WTC11 (cell line): ENCODE measurements around the gene TNRC6C. TPM values are rescaled to one million over a fixed set of nuclear protein-coding genes. Genes with fewer than 3 reads are reported as not detected.

Source experiments
- ATAC-seq: fragments of 200-7000 bp; cut with Tn5 transposase; 2 replicates; pipeline ENCODE4 v1.10.0; 2021; ENCODE audit warnings: mild to moderate bottlenecking, moderate library complexity
- CTCF ChIA-PET: fragments of 300-600 bp; sonication (Branson Sonifier 250); formaldehyde crosslinking; loops from one replicate; lab custom pipeline; 2021; ENCODE audit warnings: antibody characterized with exemption; lab: Charles Lee
- POLR2A ChIA-PET: fragments of 350-600 bp; sonication (Branson Sonifier 250); formaldehyde crosslinking; loops from one replicate; lab custom pipeline; 2021; ENCODE audit warnings: antibody characterized with exemption; lab: Charles Lee
- DNase-seq: peaks from one replicate; pipeline ENCODE4 v3.0.0; 2021; ENCODE audit warnings: low spot score
- H3K27ac Mint-ChIP-seq: 2 replicates; pipeline ENCODE4 v1.8.0; 2021; ENCODE audit warnings: mixed read lengths
- H3K27me3 Mint-ChIP-seq: 2 replicates; pipeline ENCODE4 v1.8.0; 2021; ENCODE audit warnings: low read depth, mild to moderate bottlenecking, moderate library complexity, mixed read lengths
- H3K36me3 Mint-ChIP-seq: 2 replicates; pipeline ENCODE4 v1.8.0; 2021; ENCODE audit warnings: mixed read lengths
- H3K4me1 Mint-ChIP-seq: 2 replicates; pipeline ENCODE4 v1.8.0; 2022; ENCODE audit warnings: mixed read lengths
- H3K4me3 Mint-ChIP-seq: 2 replicates; pipeline ENCODE4 v1.8.0; 2021; ENCODE audit warnings: mild to moderate bottlenecking, moderate library complexity, mixed read lengths
- H3K9me3 Mint-ChIP-seq: 2 replicates; pipeline ENCODE4 v1.8.0; 2021; ENCODE audit warnings: mixed read lengths
- JUN ChIP-seq: sonication (generic); formaldehyde crosslinking; IDR thresholded peaks from 2 replicates; pipeline ENCODE4 v1.8.0; 2023; ENCODE audit warnings: mild to moderate bottlenecking, missing genetic modification reagents
- MAX ChIP-seq: sonication (generic); formaldehyde crosslinking; IDR thresholded peaks from 2 replicates; pipeline ENCODE4 v1.8.0; 2022; ENCODE audit warnings: mild to moderate bottlenecking, missing genetic modification reagents
- MXD4 ChIP-seq: fragments of 250-450 bp; sonication (Bioruptor Pico); IDR thresholded peaks from 2 replicates; pipeline ENCODE4 v1.8.0; 2021; ENCODE audit warnings: mild to moderate bottlenecking, moderate library complexity, borderline replicate concordance
- NFE2L1 ChIP-seq: sonication (generic); formaldehyde crosslinking; IDR thresholded peaks from 2 replicates; pipeline ENCODE4 v1.8.1; 2023; ENCODE audit warnings: missing genetic modification reagents
- TCF7 ChIP-seq: sonication (generic); formaldehyde crosslinking; IDR thresholded peaks from 2 replicates; pipeline ENCODE4 v1.8.0; 2022; ENCODE audit warnings: mild to moderate bottlenecking, low read depth, missing genetic modification reagents, moderate library complexity
- TEAD1 ChIP-seq: sonication (generic); formaldehyde crosslinking; IDR thresholded peaks from 2 replicates; pipeline ENCODE4 v1.8.0; 2022; ENCODE audit warnings: mild to moderate bottlenecking, missing genetic modification reagents
- ZNF138 ChIP-seq: sonication (generic); formaldehyde crosslinking; conservative IDR thresholded peaks from 2 replicates; pipeline ENCODE4 v1.8.1; 2022; ENCODE audit warnings: mild to moderate bottlenecking, moderate library complexity, missing genetic modification reagents
- ZNF232 ChIP-seq: sonication (generic); formaldehyde crosslinking; IDR thresholded peaks from 2 replicates; pipeline ENCODE4 v1.8.0; 2022; ENCODE audit warnings: mild to moderate bottlenecking, missing genetic modification reagents
- ZNF532 ChIP-seq: fragments of 250-450 bp; sonication (Bioruptor Pico); IDR thresholded peaks from 2 replicates; pipeline ENCODE4 v1.9.0; 2021; ENCODE audit warnings: mild to moderate bottlenecking, borderline replicate concordance
- ZNF671 ChIP-seq: fragments of 250-450 bp; sonication (Bioruptor Pico); IDR thresholded peaks from 2 replicates; pipeline ENCODE4 v1.8.0; 2021; ENCODE audit warnings: mild to moderate bottlenecking
- total RNA-seq: library from RNA; stranded (reverse); gene quantifications from 3 replicates; pipeline ENCODE4 v1.2.3, GENCODE V29; 2021
- TF ChIP-seq, protein P1 (sequence below): sonication (generic); formaldehyde crosslinking; IDR thresholded peaks from 2 replicates; pipeline ENCODE4 v1.8.1; 2022; ENCODE audit warnings: low read depth, missing genetic modification reagents, borderline replicate concordance
- TF ChIP-seq, protein P2 (sequence below): sonication (generic); formaldehyde crosslinking; IDR thresholded peaks from 2 replicates; pipeline ENCODE4 v1.8.1; 2022; ENCODE audit warnings: mild to moderate bottlenecking, moderate library complexity, missing genetic modification reagents

Gene TNRC6C
- total RNA-seq, 1 experiment from 2014 or later: 52.3 TPM

GRCh38 chr17:78039581-78039980, 81.1 kb downstream of the TNRC6C start:
- H3K27me3 Mint-ChIP-seq: no peaks in the 10 kb centered on the region
- no peak overlapping the region for H3K4me3 Mint-ChIP-seq
- no peak overlapping the region; the same call in 1 of the 2 replicates for H3K27ac Mint-ChIP-seq
- H3K36me3 Mint-ChIP-seq: peaks cover 53% of the 10 kb centered on the region
- CTCF ChIA-PET: interaction anchor here (0.6 kb wide), 1 partner anchor 45 kb away, joined by 3 read pairs; no protein-coding TSS in a partner anchor
- TF ChIP-seq, protein P1, sequence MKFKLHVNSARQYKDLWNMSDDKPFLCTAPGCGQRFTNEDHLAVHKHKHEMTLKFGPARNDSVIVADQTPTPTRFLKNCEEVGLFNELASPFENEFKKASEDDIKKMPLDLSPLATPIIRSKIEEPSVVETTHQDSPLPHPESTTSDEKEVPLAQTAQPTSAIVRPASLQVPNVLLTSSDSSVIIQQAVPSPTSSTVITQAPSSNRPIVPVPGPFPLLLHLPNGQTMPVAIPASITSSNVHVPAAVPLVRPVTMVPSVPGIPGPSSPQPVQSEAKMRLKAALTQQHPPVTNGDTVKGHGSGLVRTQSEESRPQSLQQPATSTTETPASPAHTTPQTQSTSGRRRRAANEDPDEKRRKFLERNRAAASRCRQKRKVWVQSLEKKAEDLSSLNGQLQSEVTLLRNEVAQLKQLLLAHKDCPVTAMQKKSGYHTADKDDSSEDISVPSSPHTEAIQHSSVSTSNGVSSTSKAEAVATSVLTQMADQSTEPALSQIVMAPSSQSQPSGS: no peak
- TF ChIP-seq, all 79 proteins: peak for 0
- Mint-ChIP-seq H3K9me3 (peaks cover 5% of the 10 kb centered on the region), H3K4me1 (peaks cover 5% of the 10 kb centered on the region; the same call in 1 of the 2 replicates)
- POLR2A ChIA-PET: no interaction called here
- DNase-seq (no peak), ATAC-seq (no peak)

DNA sequence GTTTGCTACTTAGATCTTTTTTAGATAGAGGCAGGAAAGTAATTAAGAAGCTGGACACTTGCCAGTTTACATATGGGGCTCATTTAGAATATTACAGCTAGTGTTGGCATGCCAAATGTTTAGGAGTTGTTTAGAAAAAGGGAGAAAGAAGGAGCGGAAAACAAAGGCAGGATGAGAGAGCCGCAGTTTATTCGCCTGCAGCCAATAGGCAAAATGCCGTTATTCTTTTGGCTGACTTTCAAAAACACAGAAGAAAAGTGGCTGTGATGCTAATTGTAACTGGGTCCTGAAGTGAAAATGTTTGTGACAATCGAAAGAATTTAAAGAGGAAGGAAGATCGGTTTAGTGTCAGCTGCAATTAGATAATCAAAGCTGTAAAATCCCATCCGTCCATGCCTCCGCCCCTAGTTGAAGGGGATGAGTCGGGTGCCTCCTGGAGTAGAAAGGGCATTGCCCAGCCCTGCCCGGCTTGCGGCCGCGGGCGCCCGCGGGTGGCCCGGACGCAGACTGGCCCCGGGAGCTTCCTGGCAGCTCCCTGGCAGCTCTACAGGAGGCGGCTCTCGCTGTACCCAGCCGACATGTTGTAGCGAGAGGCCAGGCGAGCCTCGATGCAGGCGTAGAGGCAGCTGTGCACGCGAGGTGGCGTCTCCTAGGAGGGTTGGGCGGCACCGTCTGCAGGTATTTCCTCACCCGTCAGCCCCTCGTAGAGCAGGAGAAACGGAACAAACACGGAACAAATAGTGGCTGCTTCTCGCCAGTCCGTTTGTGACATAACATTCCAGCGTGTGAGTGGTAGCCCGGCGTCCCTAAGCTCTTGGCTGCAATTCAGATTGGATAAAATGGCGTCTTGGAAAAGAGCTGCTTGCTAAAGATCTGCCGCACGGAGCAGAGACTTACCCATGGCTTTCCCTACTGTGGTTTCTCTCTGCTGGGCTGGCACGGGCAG, 82.2 kb downstream of the TNRC6C start:
- H3K9me3 Mint-ChIP-seq: peaks cover 9% of the 10 kb centered on the region
- TF ChIP-seq MAX (CRISPR knock-in tag) (no peak), TCF7 (CRISPR knock-in tag) (no peak), NFE2L1 (CRISPR knock-in tag) (no peak), ZNF232 (CRISPR knock-in tag) (no peak), ZNF671 (CRISPR knock-in tag) (no peak), JUN (CRISPR knock-in tag) (no peak), MXD4 (CRISPR knock-in tag) (no peak), ZNF532 (no peak), TEAD1 (CRISPR knock-in tag) (no peak), ZNF138 (CRISPR knock-in tag) (no peak)
- TF ChIP-seq, protein P2, sequence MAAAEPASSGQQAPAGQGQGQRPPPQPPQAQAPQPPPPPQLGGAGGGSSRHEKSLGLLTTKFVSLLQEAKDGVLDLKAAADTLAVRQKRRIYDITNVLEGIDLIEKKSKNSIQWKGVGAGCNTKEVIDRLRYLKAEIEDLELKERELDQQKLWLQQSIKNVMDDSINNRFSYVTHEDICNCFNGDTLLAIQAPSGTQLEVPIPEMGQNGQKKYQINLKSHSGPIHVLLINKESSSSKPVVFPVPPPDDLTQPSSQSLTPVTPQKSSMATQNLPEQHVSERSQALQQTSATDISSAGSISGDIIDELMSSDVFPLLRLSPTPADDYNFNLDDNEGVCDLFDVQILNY: no peak
- DNase-seq: no peak
- H3K4me3 Mint-ChIP-seq: no peak overlapping the region
- H3K27ac Mint-ChIP-seq: peak overlapping the region; percentile 42; the same call in 1 of the 2 replicates
- ATAC-seq: no peak; the same call in 1 of the 2 replicates
- 0 out of 2 replicates have a peak, but pooled peaks cover 2% of the 10 kb centered on the region for H3K4me1 Mint-ChIP-seq
- H3K27me3 Mint-ChIP-seq: no peaks in the 10 kb centered on the region
- peaks cover 50% of the 10 kb centered on the region for H3K36me3 Mint-ChIP-seq
- CTCF ChIA-PET: interaction anchor here (0.5 to 3.2 kb wide), 3 partner anchors 22 to 44 kb away, joined by 4 to 17 read pairs (median 7); no protein-coding TSS in a partner anchor
- POLR2A ChIA-PET: no interaction called here
